ENCODE data around the gene MATK.

The MATK gene

GRCh38 chr19:3775831-3776230 lies 10.3 kb downstream of the MATK start:
- DNase-seq (ENCODE audit: low read depth): no peak
- no peak for TF ChIP-seq CTCF (IDR thresholded peaks at IDR 0.05; ENCODE audit: low read length, missing control alignments)
- no peak overlapping the region for H3K4me3 ChIP-seq (replicated peaks; ENCODE audit: low read depth, low read length)

GRCh38 chr19:3775374-3775711 lies 10.8 kb downstream of the MATK start:
- TF ChIP-seq CTCF (IDR thresholded peaks at IDR 0.05; ENCODE audit: low read length, missing control alignments): no peak

GRCh38 chr19:3774621-3775373 lies 11.4 kb downstream of the MATK start:
- DNase-seq (ENCODE audit: low read depth): no peak
- no peak for TF ChIP-seq CTCF (IDR thresholded peaks at IDR 0.05; ENCODE audit: low read length, missing control alignments)
- no peak overlapping the region for H3K4me3 ChIP-seq (replicated peaks; ENCODE audit: low read depth, low read length)

More at GRCh38 chr19:3775374-3775711, 10.8 kb downstream of the MATK start:
- DNase-seq (ENCODE audit: low read depth): no peak
- no peak overlapping the region for H3K4me3 ChIP-seq (replicated peaks; ENCODE audit: low read depth, low read length)

- TF ChIP-seq CTCF (IDR thresholded peaks at IDR 0.05; ENCODE audit: low read length, missing control alignments): no peak
- H3K4me3 ChIP-seq (replicated peaks; ENCODE audit: low read depth, low read length): no peak overlapping the region
- DNase-seq (ENCODE audit: low read depth): no peak
Observed at GRCh38 chr19:3773814-3774515, 12.2 kb downstream of the MATK start.

GRCh38 chr19:3771906-3772455 lies 14.2 kb downstream of the MATK start, which contains the start of gene RAX2:
Gene RAX2 (minus strand): TSS chr19:3772228. CDS start chr19:3771742, 486 bp downstream.
- no peak for DNase-seq (ENCODE audit: low read depth)
- H3K4me3 ChIP-seq (replicated peaks; ENCODE audit: low read depth, low read length): no peak within 1 kb of the TSS
- TF ChIP-seq CTCF (IDR thresholded peaks at IDR 0.05; ENCODE audit: low read length, missing control alignments): no peak

GRCh38 chr19:3771000-3771905 lies 14.9 kb downstream of the MATK start:
- H3K4me3 ChIP-seq (replicated peaks; ENCODE audit: low read depth, low read length): no peak overlapping the region
- TF ChIP-seq CTCF (IDR thresholded peaks at IDR 0.05; ENCODE audit: low read length, missing control alignments): no peak
- DNase-seq (ENCODE audit: low read depth): no peak

All from fibroblast of pulmonary artery (primary cell).